Measurements from ENCODE around the gene ABLIM2. TPM values are rescaled to one million over a fixed set of nuclear protein-coding genes. Genes with fewer than 3 reads are reported as not detected.
A peak's percentile ranks its signal among the peaks of the same experiment; 100 is the strongest.

The ABLIM2 gene
- total and polyA plus RNA-seq, 3 donors from 2014 or later = 5.2 to 7.5 (median 6.9) TPM

DNA sequence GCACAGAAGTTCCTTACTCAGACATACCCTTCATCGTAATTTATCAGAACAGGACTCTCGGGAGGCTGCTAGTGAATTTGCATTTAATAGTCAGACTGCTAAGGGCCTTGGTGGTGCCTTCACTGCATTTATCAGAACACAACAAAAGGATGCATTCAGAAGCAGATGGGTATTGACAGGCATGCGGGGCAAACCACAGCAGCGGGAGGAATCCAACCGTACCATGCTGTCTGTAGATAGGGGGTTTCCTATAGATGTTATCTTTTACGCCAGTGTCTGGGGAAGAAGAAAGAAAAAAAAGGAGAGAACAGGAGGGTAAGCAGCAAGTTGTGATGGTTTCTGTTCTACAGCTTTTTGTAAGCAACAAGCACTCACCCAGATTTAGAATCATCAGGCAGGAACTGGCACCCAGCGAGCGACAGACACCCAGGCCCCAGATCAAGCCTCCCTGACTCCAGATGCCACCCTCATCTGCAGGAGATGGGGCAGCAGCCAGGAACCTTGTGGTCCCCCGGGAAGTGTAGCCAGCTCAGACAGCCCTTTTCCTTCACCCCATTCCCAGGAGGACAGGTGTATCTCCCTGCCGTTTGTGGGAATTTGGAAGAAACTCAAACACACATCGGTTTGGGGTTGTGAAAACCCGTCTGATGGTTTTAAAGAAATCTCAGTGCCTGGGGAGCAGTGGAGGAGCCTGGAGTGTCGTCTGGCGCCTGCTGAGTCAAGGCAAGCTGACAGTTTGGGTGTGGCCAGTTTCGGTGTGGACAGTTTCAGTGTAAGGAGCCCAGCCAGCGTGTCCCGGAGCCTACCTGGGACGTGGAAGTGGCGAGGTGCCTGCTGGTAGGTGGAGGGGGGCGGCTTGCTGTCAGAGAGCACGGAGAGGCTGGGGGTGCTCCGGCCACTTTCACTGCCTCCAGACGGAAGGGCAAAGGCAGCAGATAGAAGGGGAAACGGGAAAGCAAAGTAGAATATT is 138.9 kb downstream of the ABLIM2 start:
- Histone ChIP-seq H3K27me3 (no peaks in the 10 kb centered on the region), H3K27ac (no peak overlapping the region), H3K9me3 (no peaks in the 10 kb centered on the region), H3K4me3 (no peak overlapping the region), H3K36me3 (ENCODE audit: low read depth, missing control alignments) (no peaks in the 10 kb centered on the region), H3K4me1 (no peaks in the 10 kb centered on the region)
- WGBS, 2 donors = 83 to 90% methylated on average over 21 to 24 of the region's 24 CpGs
- intact Hi-C loops (cut with DNase I; ENCODE audit: low total_unique reads) = no loop called here
- DNase-seq = no peak
- TF ChIP-seq, protein P1, sequence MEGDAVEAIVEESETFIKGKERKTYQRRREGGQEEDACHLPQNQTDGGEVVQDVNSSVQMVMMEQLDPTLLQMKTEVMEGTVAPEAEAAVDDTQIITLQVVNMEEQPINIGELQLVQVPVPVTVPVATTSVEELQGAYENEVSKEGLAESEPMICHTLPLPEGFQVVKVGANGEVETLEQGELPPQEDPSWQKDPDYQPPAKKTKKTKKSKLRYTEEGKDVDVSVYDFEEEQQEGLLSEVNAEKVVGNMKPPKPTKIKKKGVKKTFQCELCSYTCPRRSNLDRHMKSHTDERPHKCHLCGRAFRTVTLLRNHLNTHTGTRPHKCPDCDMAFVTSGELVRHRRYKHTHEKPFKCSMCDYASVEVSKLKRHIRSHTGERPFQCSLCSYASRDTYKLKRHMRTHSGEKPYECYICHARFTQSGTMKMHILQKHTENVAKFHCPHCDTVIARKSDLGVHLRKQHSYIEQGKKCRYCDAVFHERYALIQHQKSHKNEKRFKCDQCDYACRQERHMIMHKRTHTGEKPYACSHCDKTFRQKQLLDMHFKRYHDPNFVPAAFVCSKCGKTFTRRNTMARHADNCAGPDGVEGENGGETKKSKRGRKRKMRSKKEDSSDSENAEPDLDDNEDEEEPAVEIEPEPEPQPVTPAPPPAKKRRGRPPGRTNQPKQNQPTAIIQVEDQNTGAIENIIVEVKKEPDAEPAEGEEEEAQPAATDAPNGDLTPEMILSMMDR (IDR thresholded peaks at IDR 0.05) = no peak
- no peak for TF ChIP-seq POLR2A (IDR thresholded peaks at IDR 0.05)

DNA sequence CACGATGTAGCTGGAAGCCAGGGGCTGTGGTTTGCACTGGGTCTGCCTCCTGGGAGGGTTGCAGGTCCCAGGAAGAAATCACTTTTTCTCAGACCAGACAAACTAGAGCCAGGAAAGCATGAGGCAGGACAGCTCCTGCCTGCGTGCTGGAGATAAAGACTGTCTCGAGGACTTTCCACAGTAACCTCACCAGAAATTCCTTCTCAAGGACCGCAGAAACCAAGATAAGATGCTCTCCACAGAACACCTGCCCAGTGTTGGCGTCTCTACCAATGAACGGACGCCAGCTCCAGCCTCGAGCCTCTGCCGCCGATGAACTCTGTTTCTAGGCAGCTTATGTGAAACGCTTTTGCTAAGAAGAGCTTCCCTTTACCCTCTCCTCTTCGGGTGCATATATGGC is 142.1 kb downstream of the ABLIM2 start:
- intact Hi-C loops (cut with DNase I; ENCODE audit: low total_unique reads) = no loop called here
- 45 to 53% methylated on average over 11 to 12 of the region's 12 CpGs for WGBS, 2 donors
- no peak overlapping the region for H3K27ac ChIP-seq
- H3K4me1 ChIP-seq = no peaks in the 10 kb centered on the region
- no peaks in the 10 kb centered on the region for H3K27me3 ChIP-seq
- TF ChIP-seq POLR2A (IDR thresholded peaks at IDR 0.05) = no peak
- TF ChIP-seq, protein P1 (IDR thresholded peaks at IDR 0.05) = no peak
- H3K36me3 ChIP-seq (ENCODE audit: low read depth, missing control alignments) = no peaks in the 10 kb centered on the region
- no peak overlapping the region for H3K4me3 ChIP-seq
- DNase-seq = no peak
- H3K9me3 ChIP-seq = no peaks in the 10 kb centered on the region

DNA sequence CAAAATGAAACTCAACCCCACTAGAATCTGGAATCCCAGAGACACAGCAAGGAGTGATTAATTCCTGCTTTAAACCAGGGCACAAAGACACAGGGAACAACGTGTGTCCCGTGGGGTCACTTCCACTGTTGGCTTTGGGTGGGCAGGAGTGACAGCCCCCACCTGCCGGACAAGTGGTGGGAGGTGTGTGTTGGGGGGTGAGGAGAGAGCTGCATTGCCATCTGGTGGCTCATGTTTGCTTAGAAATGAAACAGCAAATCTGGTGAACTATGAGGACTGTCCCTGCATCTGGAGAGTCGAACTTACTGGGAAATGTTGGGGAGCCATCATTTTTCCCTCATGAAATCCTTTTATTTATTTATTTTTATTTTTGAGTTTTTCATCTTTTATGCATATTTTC is 143.1 kb downstream of the ABLIM2 start:
- 40 to 45% methylated on average over 4 of the region's 4 CpGs for WGBS, 2 donors
- H3K4me3 ChIP-seq = no peak overlapping the region
- no peaks in the 10 kb centered on the region for H3K4me1 ChIP-seq
- TF ChIP-seq POLR2A (IDR thresholded peaks at IDR 0.05) = no peak
- TF ChIP-seq, protein P1 (IDR thresholded peaks at IDR 0.05) = peak in 1 of 3 experiments; percentile 6
- no peaks in the 10 kb centered on the region for H3K9me3 ChIP-seq
- DNase-seq = peak; percentile 21
- intact Hi-C loops (cut with DNase I; ENCODE audit: low total_unique reads) = no loop called here
- no peak overlapping the region for H3K27ac ChIP-seq
- H3K36me3 ChIP-seq (ENCODE audit: low read depth, missing control alignments) = no peaks in the 10 kb centered on the region
- no peaks in the 10 kb centered on the region for H3K27me3 ChIP-seq

DNA sequence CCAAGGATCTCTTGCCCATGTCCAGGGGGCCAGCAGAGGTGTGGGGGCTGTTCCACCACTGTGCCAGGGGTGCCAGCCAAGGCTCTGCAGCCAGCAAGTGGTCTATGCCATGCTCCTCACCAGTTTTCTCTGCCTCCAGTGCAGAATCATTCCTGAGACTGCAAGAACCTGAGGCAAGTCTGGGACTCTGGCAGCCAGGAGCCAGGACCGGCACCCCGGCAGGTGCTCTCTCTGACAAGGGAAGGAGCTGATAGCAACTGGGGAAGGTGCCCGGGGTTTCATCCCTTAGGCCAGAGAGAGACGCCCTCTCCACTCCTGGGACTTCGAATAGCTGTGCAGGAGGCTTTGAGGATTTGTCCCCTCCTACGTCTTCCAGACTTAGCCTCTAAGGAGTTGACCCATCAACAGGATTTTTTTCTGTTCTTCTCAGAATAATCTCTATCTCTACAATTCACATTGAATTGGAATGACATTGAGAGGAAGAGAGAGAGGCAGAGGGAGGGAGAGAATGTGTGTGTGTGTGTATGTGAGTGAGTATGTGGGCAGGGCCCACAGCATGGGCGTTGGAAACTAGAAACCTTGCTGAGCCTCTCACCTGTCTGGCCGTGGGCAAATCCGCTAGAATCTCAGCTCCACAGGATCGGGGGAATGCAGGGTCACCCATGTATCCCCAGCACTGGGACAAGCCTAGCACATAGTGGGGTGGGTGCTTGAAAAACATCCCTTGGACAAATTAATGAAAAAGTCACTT is 144.5 kb downstream of the ABLIM2 start:
- Histone ChIP-seq H3K27ac (no peak overlapping the region), H3K9me3 (no peaks in the 10 kb centered on the region), H3K4me1 (no peaks in the 10 kb centered on the region), H3K27me3 (no peaks in the 10 kb centered on the region), H3K4me3 (no peak overlapping the region), H3K36me3 (ENCODE audit: low read depth, missing control alignments) (no peaks in the 10 kb centered on the region)
- 87 to 97% methylated on average over 7 to 10 of the region's 10 CpGs for WGBS, 2 donors
- no peak for TF ChIP-seq POLR2A (IDR thresholded peaks at IDR 0.05)
- TF ChIP-seq, protein P1 (IDR thresholded peaks at IDR 0.05) = no peak
- intact Hi-C loops (cut with DNase I; ENCODE audit: low total_unique reads) = no loop called here
- no peak for DNase-seq
